Peyer's patch (tissue), 4 donors: Measurements from ENCODE around the gene MMP24.

ENCODE experiments used
- POLR2A ChIP-seq, 2 donors: fragments of 450-650 bp; IDR thresholded peaks; one replicate each; pipeline ENCODE4 v1.5.1; 2017; ENCODE audit warnings: antibody characterized with exemption in 2 of 2, mild to moderate bottlenecking in 2 of 2, moderate library complexity in 2 of 2
- TF ChIP-seq, protein P1 (sequence below), 6 experiments: fragments of 450-650 bp in 4 of 6; fragments of 200-600 bp in 2 of 6; sonication (generic) in 1 of 6; IDR thresholded peaks; one replicate each; pipeline ENCODE4 v1.5.1; 2017 to 2019; ENCODE audit warnings: antibody characterized with exemption in 6 of 6, mild to moderate bottlenecking in 3 of 6, moderate library complexity in 1 of 6

DNA sequence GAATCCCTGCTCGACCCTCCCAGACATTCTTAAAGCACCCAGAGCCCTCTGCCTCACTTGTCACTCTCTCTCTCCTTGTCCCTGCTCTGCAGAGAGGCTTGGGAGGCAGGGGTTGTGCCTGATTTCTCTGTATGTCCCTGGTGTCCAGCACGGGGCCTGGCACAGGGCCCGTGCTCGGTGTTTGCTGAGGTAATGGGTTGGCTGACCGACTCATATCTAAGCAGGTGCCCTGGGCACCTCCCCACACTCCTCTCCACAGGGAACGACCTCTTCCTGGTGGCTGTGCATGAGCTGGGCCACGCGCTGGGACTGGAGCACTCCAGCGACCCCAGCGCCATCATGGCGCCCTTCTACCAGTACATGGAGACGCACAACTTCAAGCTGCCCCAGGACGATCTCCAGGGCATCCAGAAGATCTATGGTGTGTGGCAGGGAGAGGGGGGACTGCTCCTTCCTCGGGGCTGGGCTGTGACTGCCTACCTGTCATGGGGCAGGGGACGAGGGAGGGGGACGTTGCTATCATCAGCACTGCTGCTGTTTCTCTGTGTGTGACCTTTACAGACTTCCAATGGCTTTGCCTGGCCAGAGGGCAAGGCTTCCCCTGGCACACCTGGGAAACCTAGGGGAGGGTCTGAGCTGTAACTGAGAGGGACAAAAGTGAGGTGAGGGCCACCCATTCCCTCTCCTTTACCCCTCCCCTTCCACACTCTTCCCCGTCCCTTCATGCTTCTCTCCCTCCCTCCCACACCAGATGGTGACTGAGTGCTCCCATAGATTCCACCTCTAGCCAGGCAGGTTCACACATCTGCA, 37.2 kb downstream of the MMP24 start:
- TF ChIP-seq, protein P1, sequence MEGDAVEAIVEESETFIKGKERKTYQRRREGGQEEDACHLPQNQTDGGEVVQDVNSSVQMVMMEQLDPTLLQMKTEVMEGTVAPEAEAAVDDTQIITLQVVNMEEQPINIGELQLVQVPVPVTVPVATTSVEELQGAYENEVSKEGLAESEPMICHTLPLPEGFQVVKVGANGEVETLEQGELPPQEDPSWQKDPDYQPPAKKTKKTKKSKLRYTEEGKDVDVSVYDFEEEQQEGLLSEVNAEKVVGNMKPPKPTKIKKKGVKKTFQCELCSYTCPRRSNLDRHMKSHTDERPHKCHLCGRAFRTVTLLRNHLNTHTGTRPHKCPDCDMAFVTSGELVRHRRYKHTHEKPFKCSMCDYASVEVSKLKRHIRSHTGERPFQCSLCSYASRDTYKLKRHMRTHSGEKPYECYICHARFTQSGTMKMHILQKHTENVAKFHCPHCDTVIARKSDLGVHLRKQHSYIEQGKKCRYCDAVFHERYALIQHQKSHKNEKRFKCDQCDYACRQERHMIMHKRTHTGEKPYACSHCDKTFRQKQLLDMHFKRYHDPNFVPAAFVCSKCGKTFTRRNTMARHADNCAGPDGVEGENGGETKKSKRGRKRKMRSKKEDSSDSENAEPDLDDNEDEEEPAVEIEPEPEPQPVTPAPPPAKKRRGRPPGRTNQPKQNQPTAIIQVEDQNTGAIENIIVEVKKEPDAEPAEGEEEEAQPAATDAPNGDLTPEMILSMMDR (IDR thresholded peaks at IDR 0.05) = no peak
- TF ChIP-seq POLR2A (IDR thresholded peaks at IDR 0.05) = no peak
